GM12891 (cell line): ENCODE data around the gene ESYT3.

Source experiments
- PAX5 ChIP-seq: IDR thresholded peaks from 2 replicates; pipeline ENCODE4 v1.6.1; 2011; ENCODE audit warnings: low read length, moderate library complexity, mild to moderate bottlenecking; ENCODE audit not compliant: insufficient read depth, severe bottlenecking
- POLR2A ChIP-seq: IDR thresholded peaks from 2 replicates; pipeline ENCODE4 v1.6.1; 2011; ENCODE audit warnings: low read depth, low read length, control low read depth
- POLR2AphosphoS5 ChIP-seq: IDR thresholded peaks from 2 replicates; pipeline ENCODE4 v1.6.1; 2011; ENCODE audit warnings: low read depth, low read length, control low read depth
- SPI1 ChIP-seq: IDR thresholded peaks from 2 replicates; pipeline ENCODE4 v1.6.1; 2011; ENCODE audit warnings: low read depth, low read length, control low read depth
- TAF1 ChIP-seq: IDR thresholded peaks from 2 replicates; pipeline ENCODE4 v1.6.1; 2011; ENCODE audit warnings: low read depth, low read length, control low read depth

DNA sequence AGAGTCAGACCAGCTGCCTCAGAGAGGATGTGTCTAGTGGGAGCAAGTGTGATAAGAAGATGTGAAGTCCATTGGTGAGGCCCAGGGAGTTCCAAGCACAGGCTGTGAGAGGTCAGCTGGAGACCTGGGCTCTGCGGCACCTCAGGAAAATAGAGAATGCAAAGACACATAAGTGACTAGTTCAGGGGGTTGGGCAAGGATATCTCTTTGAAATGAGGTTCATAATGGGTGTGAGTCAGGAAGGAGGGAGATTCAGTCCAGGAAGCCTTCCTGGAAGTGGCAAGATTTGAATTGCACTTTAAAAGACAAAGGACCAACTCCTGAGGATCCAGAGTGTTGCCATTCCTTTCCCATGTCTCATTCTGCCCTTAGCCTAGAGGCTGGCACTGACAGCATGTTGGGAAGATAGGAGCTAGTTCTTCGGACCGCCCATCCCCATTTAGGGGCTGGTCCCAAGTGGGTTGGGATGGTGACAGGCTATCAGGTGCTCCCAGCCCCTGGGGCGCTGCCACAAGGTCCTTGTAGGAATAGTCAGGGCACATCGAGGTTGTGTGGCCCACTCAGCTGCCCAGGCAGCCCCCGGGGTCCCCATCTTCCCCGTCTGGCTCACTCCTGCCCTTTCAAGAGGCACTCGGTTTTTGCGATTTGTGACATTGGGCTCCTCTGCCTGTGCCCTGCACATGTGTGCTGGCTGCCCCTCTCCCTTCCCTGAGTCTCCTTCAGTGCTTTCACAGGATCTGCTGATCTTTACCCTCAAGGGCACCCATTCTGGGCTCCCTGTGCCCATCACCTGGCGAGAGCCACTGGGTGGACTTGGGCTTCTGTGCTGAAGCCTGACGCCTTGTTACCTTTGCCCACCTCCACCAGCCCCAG, 23.7 kb downstream of the ESYT3 start:
- TF ChIP-seq TAF1 (no peak), POLR2A (no peak), SPI1 (no peak), POLR2AphosphoS5 (no peak), PAX5 (no peak)
